HepG2 (cell line): ENCODE results near the gene UGT8. TPM values are rescaled to one million over a fixed set of nuclear protein-coding genes. Genes with fewer than 3 reads are reported as not detected.
"Not testable (repeated sequence)": the region's sequence is repeated elsewhere in the genome, so short reads cannot be mapped to it uniquely, and the experiment has no call there.

ENCODE experiments used
- ATAC-seq: fragments of 200-7000 bp; cut with Tn5 transposase; 3 replicates; pipeline ENCODE4 v1.9.1; 2020; ENCODE audit warnings: mild to moderate bottlenecking, moderate library complexity
- BruUV-seq: library from RNA; stranded (reverse); fragments of 400-500 nt; replicated peaks from 2 replicates; lab custom pipeline; 2021; lab: Mats Ljungman, UMichigan
- CTCF ChIA-PET: fragments of 300-600 bp; formaldehyde crosslinking; extraction: SDS; loops from one replicate; lab custom pipeline; 2021; ENCODE audit warnings: low total read pairs, inconsistent platforms, low intra/inter-chr PET ratio; lab: Yijun Ruan, JAX
- POLR2A ChIA-PET: fragments of 350-600 bp; sonication (Branson Sonifier 250); formaldehyde crosslinking; loops from one replicate; lab custom pipeline; 2020; ENCODE audit warnings: antibody characterized with exemption, inconsistent platforms; lab: Yijun Ruan, JAX
- DNase-seq: peaks from one replicate; pipeline ENCODE4 v3.0.0-alpha.2; 2015; ENCODE audit warnings: low spot score
- FAIRE-seq: peaks from 3 replicates; lab custom pipeline; 2011; peaks lifted over from hg19 to GRCh38; lab: Jason Lieb, UNC
- H2AFZ ChIP-seq: one replicate; pipeline ENCODE4 v1.6.1; 2011; ENCODE audit warnings: low read length, inconsistent platforms
- H3K27ac ChIP-seq: fragments of 300-600 bp; 3 replicates; pipeline ENCODE4 v1.8.0; 2011; ENCODE audit warnings: mixed run types, mild to moderate bottlenecking, mixed read lengths, low read length, inconsistent platforms; ENCODE audit not compliant: insufficient read depth; ENCODE audit errors: extremely low read length
- H3K27me3 ChIP-seq, 2 experiments: fragments of 200-600 bp in 1 of 2; 2 replicates in 1 of 2; 3 replicates in 1 of 2; pipeline versions ENCODE4 v1.6.0 to v1.8.0; 2011; ENCODE audit warnings: low read length in 2 of 2, mild to moderate bottlenecking in 2 of 2, moderate library complexity in 2 of 2, inconsistent platforms in 1 of 2; ENCODE audit not compliant: insufficient read depth in 2 of 2, control insufficient read depth in 1 of 2
- H3K36me3 ChIP-seq, 2 experiments: fragments of 200-600 bp in 1 of 2; replicated peaks in 1 of 2; 2 replicates in 1 of 2; 3 replicates in 1 of 2; pipeline versions ENCODE4 v1.5.1 to v1.8.0; 2011; ENCODE audit warnings: low read length in 2 of 2, inconsistent platforms in 1 of 2; ENCODE audit not compliant: insufficient read depth in 2 of 2, control insufficient read depth in 1 of 2
- H3K4me1 ChIP-seq: 2 replicates; pipeline ENCODE4 v1.5.1; 2012; ENCODE audit warnings: low read length, inconsistent platforms; ENCODE audit not compliant: insufficient read depth
- H3K4me2 ChIP-seq: 2 replicates; pipeline ENCODE4 v1.6.0; 2011; ENCODE audit warnings: low read depth, low read length, inconsistent platforms
- H3K4me3 ChIP-seq, 3 experiments: fragments of 200-600 bp in 1 of 3; sonication (generic), shearing (Covaris generic) in 1 of 3; replicated peaks in 1 of 3; 2 replicates each; pipeline ENCODE4 v1.5.1; 2011 to 2016; ENCODE audit warnings: low read length in 3 of 3, inconsistent platforms in 2 of 3, low read depth in 2 of 3, mild to moderate bottlenecking in 2 of 3, control low read depth in 1 of 3, mixed read lengths in 1 of 3; ENCODE audit not compliant: insufficient read depth in 1 of 3
- H3K79me2 ChIP-seq: one replicate; pipeline ENCODE4 v1.6.1; 2011; ENCODE audit warnings: low read length, inconsistent platforms; ENCODE audit not compliant: insufficient read depth
- H3K9ac ChIP-seq: 2 replicates; pipeline ENCODE4 v1.6.0; 2011; ENCODE audit warnings: mild to moderate bottlenecking, low read depth, low read length, inconsistent platforms; ENCODE audit not compliant: insufficient read depth
- H3K9me3 ChIP-seq: 2 replicates; pipeline ENCODE4 v1.5.1; 2012; ENCODE audit warnings: mild to moderate bottlenecking, low read length
- H4K20me1 ChIP-seq: 2 replicates; pipeline ENCODE4 v1.6.0; 2011; ENCODE audit warnings: inconsistent platforms, mild to moderate bottlenecking, low read length, moderate library complexity; ENCODE audit not compliant: insufficient read depth
- POLR2AphosphoS2 ChIP-seq: IDR thresholded peaks from 2 replicates; pipeline ENCODE4 v1.6.1; 2011; ENCODE audit warnings: low read depth, low read length, improper control_type of control experiment
- SRY ChIP-seq: sonication (generic); formaldehyde crosslinking; IDR thresholded peaks from 2 replicates; pipeline ENCODE4 v1.8.0; 2022; ENCODE audit warnings: mild to moderate bottlenecking, missing genetic modification reagents
- WGBS: methylation state at CpG from one replicate; pipeline ENCODE4 v1.1.6; 2017; ENCODE audit warnings: low lambda C conversion rate; 5-methylcytosine and 5-hydroxymethylcytosine counted together
- in situ Hi-C: cut with HindIII; loops from 2 replicates; pipeline ENCODE4 v1.10.0; 2017; ENCODE audit warnings: low pct_unique_long_range_greater_than_20kb; ENCODE audit not compliant: extremely low pct_ligation_motif_present
- intact Hi-C: fragments of 100-400 bp; cut with micrococcal nuclease; formaldehyde crosslinking; loops from one replicate; pipeline ENCODE4 v1.10.0; 2022; ENCODE audit not compliant: unreplicated experiment
- polyA plus RNA-seq, 8 experiments: library from polyadenylated mRNA; depleted of rRNA in 3 of 8; stranded (reverse) in 7 of 8; unstranded in 1 of 8; fragments of >200 nt; fragmentation: Illumina TruSeq in 4 of 8; extraction: Trizol in 4 of 8; gene quantifications; 2 replicates each; pipeline versions ENCODE4 v1.2.1 to v1.2.3, GENCODE V29; 2011 to 2016; ENCODE audit warnings: low read depth in 4 of 8, missing spikeins in 1 of 8, mixed read lengths in 1 of 8; ENCODE audit not compliant: insufficient read depth in 1 of 8
- total RNA-seq, 5 experiments: library from RNA; depleted of rRNA; stranded (reverse); fragments of >200 nt; fragmentation: Illumina TruSeq; extraction: Trizol; gene quantifications; 2 replicates each; pipeline ENCODE4 v1.2.3, GENCODE V29; 2016; ENCODE audit warnings: low read depth in 1 of 5
- TF ChIP-seq, protein P1 (sequence below): sonication (generic); formaldehyde crosslinking; IDR thresholded peaks from 2 replicates; pipeline ENCODE4 v1.4.0; 2020; ENCODE audit warnings: low read depth, missing genetic modification reagents
- TF ChIP-seq, protein P2 (sequence below): sonication (generic); formaldehyde crosslinking; IDR thresholded peaks from 2 replicates; pipeline ENCODE4 v1.4.0; 2020; ENCODE audit warnings: missing genetic modification reagents

UGT8 gene
- total and polyA plus RNA-seq, 2 of the 13 experiments (the other 11 are each of a cell fraction or from before 2014, with no cell fraction given): not detected

DNA sequence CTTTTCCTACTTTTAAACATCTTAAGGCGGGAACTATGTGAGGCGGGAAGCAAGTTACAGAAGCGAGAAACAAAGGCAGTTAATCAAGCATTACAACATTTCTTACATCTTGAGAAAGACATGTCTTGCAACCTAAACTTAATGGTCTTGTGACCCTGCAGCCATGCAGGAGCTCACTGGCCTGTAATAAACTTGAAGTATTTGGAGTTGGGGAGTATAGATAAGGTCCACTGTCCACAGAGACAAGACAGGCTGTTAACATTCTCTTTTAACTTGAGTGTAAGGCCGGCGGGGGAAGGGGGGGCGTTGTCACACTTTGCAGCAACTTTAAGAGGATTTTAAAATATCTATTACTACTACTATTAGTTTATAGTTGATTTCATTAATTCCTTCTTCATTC, 10.3 kb upstream of the UGT8 start:
- Histone ChIP-seq H3K4me1 (no peaks in the 10 kb centered on the region), H3K9ac (no peak overlapping the region), H4K20me1 (no peaks in the 10 kb centered on the region), H3K27me3 (no peaks in the 10 kb centered on the region), H3K4me2 (no peak overlapping the region), H3K9me3 (no peaks in the 10 kb centered on the region), H3K36me3 (no peaks in the 10 kb centered on the region), H2AFZ (no peak overlapping the region), H3K27ac (no peak overlapping the region), H3K79me2 (no peaks in the 10 kb centered on the region), H3K4me3 (no peak overlapping the region)
- ATAC-seq (no peak), DNase-seq (no peak), FAIRE-seq (no peak)
- in situ Hi-C loops (no loop called here), intact Hi-C loops (no loop called here)
- WGBS: 15% methylated on average over 6 of the region's 6 CpGs
- CTCF ChIA-PET: no interaction called here
- BruUV-seq: no TSS peak
- no peak for TF ChIP-seq SRY (CRISPR knock-in tag)
- TF ChIP-seq, protein P1, sequence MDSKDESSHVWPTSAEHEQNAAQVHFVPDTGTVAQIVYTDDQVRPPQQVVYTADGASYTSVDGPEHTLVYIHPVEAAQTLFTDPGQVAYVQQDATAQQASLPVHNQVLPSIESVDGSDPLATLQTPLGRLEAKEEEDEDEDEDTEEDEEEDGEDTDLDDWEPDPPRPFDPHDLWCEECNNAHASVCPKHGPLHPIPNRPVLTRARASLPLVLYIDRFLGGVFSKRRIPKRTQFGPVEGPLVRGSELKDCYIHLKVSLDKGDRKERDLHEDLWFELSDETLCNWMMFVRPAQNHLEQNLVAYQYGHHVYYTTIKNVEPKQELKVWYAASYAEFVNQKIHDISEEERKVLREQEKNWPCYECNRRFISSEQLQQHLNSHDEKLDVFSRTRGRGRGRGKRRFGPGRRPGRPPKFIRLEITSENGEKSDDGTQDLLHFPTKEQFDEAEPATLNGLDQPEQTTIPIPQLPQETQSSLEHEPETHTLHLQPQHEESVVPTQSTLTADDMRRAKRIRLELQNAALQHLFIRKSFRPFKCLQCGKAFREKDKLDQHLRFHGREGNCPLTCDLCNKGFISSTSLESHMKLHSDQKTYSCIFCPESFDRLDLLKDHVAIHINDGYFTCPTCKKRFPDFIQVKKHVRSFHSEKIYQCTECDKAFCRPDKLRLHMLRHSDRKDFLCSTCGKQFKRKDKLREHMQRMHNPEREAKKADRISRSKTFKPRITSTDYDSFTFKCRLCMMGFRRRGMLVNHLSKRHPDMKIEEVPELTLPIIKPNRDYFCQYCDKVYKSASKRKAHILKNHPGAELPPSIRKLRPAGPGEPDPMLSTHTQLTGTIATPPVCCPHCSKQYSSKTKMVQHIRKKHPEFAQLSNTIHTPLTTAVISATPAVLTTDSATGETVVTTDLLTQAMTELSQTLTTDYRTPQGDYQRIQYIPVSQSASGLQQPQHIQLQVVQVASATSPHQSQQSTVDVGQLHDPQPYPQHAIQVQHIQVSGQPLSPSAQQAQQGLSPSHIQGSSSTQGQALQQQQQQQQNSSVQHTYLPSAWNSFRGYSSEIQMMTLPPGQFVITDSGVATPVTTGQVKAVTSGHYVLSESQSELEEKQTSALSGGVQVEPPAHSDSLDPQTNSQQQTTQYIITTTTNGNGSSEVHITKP (CRISPR knock-in tag): no peak
- TF ChIP-seq, protein P2, sequence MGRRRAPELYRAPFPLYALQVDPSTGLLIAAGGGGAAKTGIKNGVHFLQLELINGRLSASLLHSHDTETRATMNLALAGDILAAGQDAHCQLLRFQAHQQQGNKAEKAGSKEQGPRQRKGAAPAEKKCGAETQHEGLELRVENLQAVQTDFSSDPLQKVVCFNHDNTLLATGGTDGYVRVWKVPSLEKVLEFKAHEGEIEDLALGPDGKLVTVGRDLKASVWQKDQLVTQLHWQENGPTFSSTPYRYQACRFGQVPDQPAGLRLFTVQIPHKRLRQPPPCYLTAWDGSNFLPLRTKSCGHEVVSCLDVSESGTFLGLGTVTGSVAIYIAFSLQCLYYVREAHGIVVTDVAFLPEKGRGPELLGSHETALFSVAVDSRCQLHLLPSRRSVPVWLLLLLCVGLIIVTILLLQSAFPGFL (CRISPR knock-in tag): no peak
- no peak for TF ChIP-seq POLR2AphosphoS2
- POLR2A ChIA-PET: no interaction called here

DNA sequence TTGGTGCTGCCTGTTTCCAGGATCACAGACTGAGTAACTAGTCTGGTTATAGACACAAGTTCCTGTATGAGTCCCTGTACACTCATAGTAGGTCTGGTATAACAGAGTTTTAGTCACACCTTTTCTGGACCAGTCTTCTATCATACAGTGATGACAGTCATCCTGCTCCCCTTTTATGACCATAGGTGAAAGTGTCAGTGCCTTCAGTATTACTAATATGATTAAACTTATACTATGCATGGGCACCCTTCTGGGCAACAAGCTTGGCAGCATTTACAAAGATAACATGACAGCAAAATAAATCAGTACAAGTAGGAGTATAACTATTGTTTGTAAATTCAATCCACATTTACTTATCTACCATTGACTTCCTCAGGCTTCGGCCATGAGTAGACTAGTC, 8.2 kb upstream of the UGT8 start:
- H3K36me3 ChIP-seq, in situ Hi-C loops, H3K79me2 ChIP-seq: not testable (repeated sequence)

More for the DNA sequence above, 8.2 kb upstream of the UGT8 start:
- H3K9me3 ChIP-seq, FAIRE-seq, H3K27ac ChIP-seq, POLR2A ChIA-PET, DNase-seq, H3K4me2 ChIP-seq, ATAC-seq, BruUV-seq, H2AFZ ChIP-seq, H3K27me3 ChIP-seq, H4K20me1 ChIP-seq, CTCF ChIA-PET, H3K4me1 ChIP-seq, intact Hi-C loops, H3K4me3 ChIP-seq, H3K9ac ChIP-seq: not testable (repeated sequence)
- WGBS: 0% methylated on average over 1 of the region's 1 CpG
